VCaP (cell line): ENCODE results near the gene HOXD8.

ENCODE experiments used
- H3K27ac ChIP-seq: fragments of 450-650 bp; 2 replicates; pipeline ENCODE4 v1.5.1; 2017
- CTCF ChIP-seq: fragments of 450-650 bp; conservative IDR thresholded peaks from 2 replicates; pipeline ENCODE4 v1.5.1; 2017; ENCODE audit warnings: mild to moderate bottlenecking, moderate library complexity

HOXD8 gene

GRCh38 chr2:176156807-176157498, 27.4 kb downstream of the HOXD8 start, which contains the start of gene HOXD3:
Gene HOXD3, plus strand, starts transcription at chr2:176157307. Its CDS starts 11,808 bp downstream, at chr2:176169115.
- no peak for TF ChIP-seq CTCF
- H3K27ac ChIP-seq: no peak within 1 kb of the TSS

- no peak overlapping the region for H3K27ac ChIP-seq
- no peak for TF ChIP-seq CTCF
These were observed 28.1 kb downstream of the HOXD8 start for GRCh38 chr2:176157499-176158185.

- H3K27ac ChIP-seq: no peak overlapping the region
- TF ChIP-seq CTCF: no peak
These were observed 28.7 kb downstream of the HOXD8 start for GRCh38 chr2:176158186-176158591.

GRCh38 chr2:176158855-176159662, 29.6 kb downstream of the HOXD8 start:
- no peak for TF ChIP-seq CTCF
- no peak overlapping the region for H3K27ac ChIP-seq

GRCh38 chr2:176159663-176160250, 30.3 kb downstream of the HOXD8 start:
- H3K27ac ChIP-seq: no peak overlapping the region
- TF ChIP-seq CTCF: no peak

- H3K27ac ChIP-seq: no peak overlapping the region
- TF ChIP-seq CTCF: no peak
These were observed 30.9 kb downstream of the HOXD8 start for GRCh38 chr2:176160251-176160985.
